ENCODE results near the gene RNF220. TPM values are rescaled to one million over a fixed set of nuclear protein-coding genes. Genes with fewer than 3 reads are reported as not detected.
A peak's percentile ranks its signal among the peaks of the same experiment; 100 is the strongest.

RNF220 gene
- total and polyA plus RNA-seq, 9 of the 15 experiments (the other 6 are each of a cell fraction or from before 2014, with no cell fraction given), result 5.1 to 117 (median 66.9) TPM

DNA sequence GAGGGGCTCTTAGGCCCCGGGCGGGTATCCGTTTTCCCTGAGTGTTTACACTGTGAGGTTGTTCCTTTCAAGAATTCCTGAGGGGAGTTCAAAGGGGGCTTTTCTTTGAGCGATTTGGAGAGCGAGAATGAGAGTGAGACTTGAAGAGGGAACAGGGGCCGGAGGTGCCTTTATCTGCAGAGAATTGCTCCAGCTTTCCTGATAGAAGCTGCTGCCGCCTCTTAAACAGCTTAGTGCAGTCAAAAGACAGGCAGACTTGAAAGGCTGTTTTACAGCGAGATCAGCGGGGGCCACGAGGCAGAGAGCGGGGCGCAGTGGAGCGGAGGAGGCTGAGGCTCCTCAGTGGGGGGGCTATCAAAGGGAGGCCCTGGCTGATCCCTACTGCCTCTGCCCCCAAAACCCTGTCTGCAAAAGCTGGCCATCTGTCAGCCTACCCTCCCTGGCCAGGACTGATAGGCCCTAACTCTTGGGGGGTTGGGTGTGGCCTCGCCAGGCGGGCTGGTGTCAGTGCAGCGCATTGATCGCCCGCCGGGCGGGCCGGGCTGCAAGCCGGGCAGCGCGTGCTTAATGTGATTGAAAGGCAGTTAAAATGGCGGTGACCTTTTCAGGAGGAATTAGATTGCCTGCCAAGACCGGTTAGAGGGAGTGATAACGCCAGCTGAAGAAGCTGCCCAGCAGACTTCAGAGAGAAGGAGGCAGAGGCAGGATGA is 232.8 kb downstream of the RNF220 start (continued):
- TF ChIP-seq, protein P1, sequence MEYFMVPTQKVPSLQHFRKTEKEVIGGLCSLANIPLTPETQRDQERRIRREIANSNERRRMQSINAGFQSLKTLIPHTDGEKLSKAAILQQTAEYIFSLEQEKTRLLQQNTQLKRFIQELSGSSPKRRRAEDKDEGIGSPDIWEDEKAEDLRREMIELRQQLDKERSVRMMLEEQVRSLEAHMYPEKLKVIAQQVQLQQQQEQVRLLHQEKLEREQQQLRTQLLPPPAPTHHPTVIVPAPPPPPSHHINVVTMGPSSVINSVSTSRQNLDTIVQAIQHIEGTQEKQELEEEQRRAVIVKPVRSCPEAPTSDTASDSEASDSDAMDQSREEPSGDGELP (CRISPR knock-in tag; IDR thresholded peaks at IDR 0.05; ENCODE audit: borderline replicate concordance), result peak; percentile 80; the same call in 1 of the 2 replicates
- TF ChIP-seq TAL1 (IDR thresholded peaks at IDR 0.05), result peak; percentile 87
- TF ChIP-seq SMARCB1 (IDR thresholded peaks at IDR 0.05; ENCODE audit: insufficient read length, low read depth), result no peak
- TF ChIP-seq RB1 (IDR thresholded peaks at IDR 0.05; ENCODE audit: low read depth), result peak; percentile 61; the same call in 1 of the 2 replicates
- TF ChIP-seq, protein P2, sequence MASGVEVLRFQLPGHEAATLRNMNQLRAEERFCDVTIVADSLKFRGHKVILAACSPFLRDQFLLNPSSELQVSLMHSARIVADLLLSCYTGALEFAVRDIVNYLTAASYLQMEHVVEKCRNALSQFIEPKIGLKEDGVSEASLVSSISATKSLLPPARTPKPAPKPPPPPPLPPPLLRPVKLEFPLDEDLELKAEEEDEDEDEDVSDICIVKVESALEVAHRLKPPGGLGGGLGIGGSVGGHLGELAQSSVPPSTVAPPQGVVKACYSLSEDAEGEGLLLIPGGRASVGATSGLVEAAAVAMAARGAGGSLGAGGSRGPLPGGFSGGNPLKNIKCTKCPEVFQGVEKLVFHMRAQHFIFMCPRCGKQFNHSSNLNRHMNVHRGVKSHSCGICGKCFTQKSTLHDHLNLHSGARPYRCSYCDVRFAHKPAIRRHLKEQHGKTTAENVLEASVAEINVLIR (CRISPR knock-in tag; IDR thresholded peaks at IDR 0.05), result no peak
- peak in 1 of 2 experiments; percentile 46; a peak in 1 of 4 replicates for TF ChIP-seq HDAC1 (IDR thresholded peaks at IDR 0.05)
- TF ChIP-seq, protein P3, sequence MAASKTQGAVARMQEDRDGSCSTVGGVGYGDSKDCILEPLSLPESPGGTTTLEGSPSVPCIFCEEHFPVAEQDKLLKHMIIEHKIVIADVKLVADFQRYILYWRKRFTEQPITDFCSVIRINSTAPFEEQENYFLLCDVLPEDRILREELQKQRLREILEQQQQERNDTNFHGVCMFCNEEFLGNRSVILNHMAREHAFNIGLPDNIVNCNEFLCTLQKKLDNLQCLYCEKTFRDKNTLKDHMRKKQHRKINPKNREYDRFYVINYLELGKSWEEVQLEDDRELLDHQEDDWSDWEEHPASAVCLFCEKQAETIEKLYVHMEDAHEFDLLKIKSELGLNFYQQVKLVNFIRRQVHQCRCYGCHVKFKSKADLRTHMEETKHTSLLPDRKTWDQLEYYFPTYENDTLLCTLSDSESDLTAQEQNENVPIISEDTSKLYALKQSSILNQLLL (CRISPR knock-in tag; IDR thresholded peaks at IDR 0.05; ENCODE audit: borderline replicate concordance), result no peak
- TF ChIP-seq TEAD4 (IDR thresholded peaks at IDR 0.05; ENCODE audit: low read length), result peak; percentile 81
- no peak for TF ChIP-seq TEAD4 (CRISPR knock-in tag; IDR thresholded peaks at IDR 0.05; ENCODE audit: borderline replicate concordance)
- TF ChIP-seq TBP (optimal IDR thresholded peaks at IDR 0.05; ENCODE audit: low read depth, low read length), result peak; percentile 18
- no peak for TF ChIP-seq NFATC3 (IDR thresholded peaks at IDR 0.05)
- no peak for TF ChIP-seq CEBPB (tag; IDR thresholded peaks at IDR 0.05)
- TF ChIP-seq, protein P4, sequence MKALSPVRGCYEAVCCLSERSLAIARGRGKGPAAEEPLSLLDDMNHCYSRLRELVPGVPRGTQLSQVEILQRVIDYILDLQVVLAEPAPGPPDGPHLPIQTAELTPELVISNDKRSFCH (CRISPR knock-in tag; IDR thresholded peaks at IDR 0.05), result no peak
- TF ChIP-seq, protein P4 (tag; IDR thresholded peaks at IDR 0.05), result peak; percentile 99
- TF ChIP-seq CBX2 (IDR thresholded peaks at IDR 0.05; ENCODE audit: insufficient read depth, low read length, poor library complexity, severe bottlenecking), result no peak
- TF ChIP-seq HNRNPLL (IDR thresholded peaks at IDR 0.05; ENCODE audit: low read depth, low read length, poor library complexity, severe bottlenecking), result peak; percentile 29
- TF ChIP-seq, protein P5, sequence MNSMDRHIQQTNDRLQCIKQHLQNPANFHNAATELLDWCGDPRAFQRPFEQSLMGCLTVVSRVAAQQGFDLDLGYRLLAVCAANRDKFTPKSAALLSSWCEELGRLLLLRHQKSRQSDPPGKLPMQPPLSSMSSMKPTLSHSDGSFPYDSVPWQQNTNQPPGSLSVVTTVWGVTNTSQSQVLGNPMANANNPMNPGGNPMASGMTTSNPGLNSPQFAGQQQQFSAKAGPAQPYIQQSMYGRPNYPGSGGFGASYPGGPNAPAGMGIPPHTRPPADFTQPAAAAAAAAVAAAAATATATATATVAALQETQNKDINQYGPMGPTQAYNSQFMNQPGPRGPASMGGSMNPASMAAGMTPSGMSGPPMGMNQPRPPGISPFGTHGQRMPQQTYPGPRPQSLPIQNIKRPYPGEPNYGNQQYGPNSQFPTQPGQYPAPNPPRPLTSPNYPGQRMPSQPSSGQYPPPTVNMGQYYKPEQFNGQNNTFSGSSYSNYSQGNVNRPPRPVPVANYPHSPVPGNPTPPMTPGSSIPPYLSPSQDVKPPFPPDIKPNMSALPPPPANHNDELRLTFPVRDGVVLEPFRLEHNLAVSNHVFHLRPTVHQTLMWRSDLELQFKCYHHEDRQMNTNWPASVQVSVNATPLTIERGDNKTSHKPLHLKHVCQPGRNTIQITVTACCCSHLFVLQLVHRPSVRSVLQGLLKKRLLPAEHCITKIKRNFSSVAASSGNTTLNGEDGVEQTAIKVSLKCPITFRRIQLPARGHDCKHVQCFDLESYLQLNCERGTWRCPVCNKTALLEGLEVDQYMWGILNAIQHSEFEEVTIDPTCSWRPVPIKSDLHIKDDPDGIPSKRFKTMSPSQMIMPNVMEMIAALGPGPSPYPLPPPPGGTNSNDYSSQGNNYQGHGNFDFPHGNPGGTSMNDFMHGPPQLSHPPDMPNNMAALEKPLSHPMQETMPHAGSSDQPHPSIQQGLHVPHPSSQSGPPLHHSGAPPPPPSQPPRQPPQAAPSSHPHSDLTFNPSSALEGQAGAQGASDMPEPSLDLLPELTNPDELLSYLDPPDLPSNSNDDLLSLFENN (IDR thresholded peaks at IDR 0.05; ENCODE audit: low read depth in 2 of 2, low read length in 2 of 2), result 0 out of 4 replicates have a peak, but pooled peaks of 1 of the 2 experiments have one; percentile 35

All from K562 (cell line).